ENCODE results near the gene GRAMD1A. TPM values are rescaled to one million over a fixed set of nuclear protein-coding genes. Genes with fewer than 3 reads are reported as not detected.

GRAMD1A gene
- polyA plus RNA-seq, 1 of the 3 experiments (the other 2 are of a cell fraction), result 81.9 TPM

- Histone ChIP-seq H3K4me3 (ENCODE audit: low read depth in 2 of 2, low read length in 1 of 2) (no peak overlapping the region), H3K9me2 (no peaks in the 10 kb centered on the region), H3F3A (replicated peaks; ENCODE audit: insufficient read depth) (peaks cover 7% of the 10 kb centered on the region), H3K27me3 (ENCODE audit: insufficient read depth) (no peaks in the 10 kb centered on the region), H2AFZ (ENCODE audit: low read depth) (no peak overlapping the region), H3K4me2 (no peak overlapping the region), H4K20me1 (ENCODE audit: insufficient read depth) (no peaks in the 10 kb centered on the region), H3K9me3 (no peaks in the 10 kb centered on the region), H3K27ac (ENCODE audit: low read depth in 2 of 2, low read length in 1 of 2) (no peak overlapping the region), H3K36me3 (replicated peaks in 1 of 2; ENCODE audit: control insufficient read depth in 1 of 2, insufficient read depth in 2 of 2, low read length in 1 of 2) (peaks cover 0 to 48% of the 10 kb centered on the region in 2 experiments), H3K9ac (no peak overlapping the region), H3K79me2 (ENCODE audit: insufficient read depth) (no peaks in the 10 kb centered on the region), H3K4me1 (ENCODE audit: control insufficient read depth in 1 of 2, insufficient read depth in 2 of 2, low read depth in 1 of 2, low read length in 1 of 2) (peaks cover 0 to 10% of the 10 kb centered on the region in 2 experiments; a peak in 1 of 4 replicates)
- ChIA-PET POLR2A (interaction anchor here (0.7 kb wide), 1 partner anchor 26 kb away, joined by 3 read pairs; the partner anchor contains the start of gene GRAMD1A), CTCF (interaction anchor here (0.9 to 2.1 kb wide), 4 partner anchors 13 to 116 kb away, joined by 3 to 11 read pairs (median 3); partner anchors contain the start of gene FXYD7)
- DNase-seq, result no peak
- 96% methylated on average over 14 of the region's 21 CpGs for WGBS (ENCODE audit: low lambda C conversion rate)
- TF ChIP-seq, protein P1, sequence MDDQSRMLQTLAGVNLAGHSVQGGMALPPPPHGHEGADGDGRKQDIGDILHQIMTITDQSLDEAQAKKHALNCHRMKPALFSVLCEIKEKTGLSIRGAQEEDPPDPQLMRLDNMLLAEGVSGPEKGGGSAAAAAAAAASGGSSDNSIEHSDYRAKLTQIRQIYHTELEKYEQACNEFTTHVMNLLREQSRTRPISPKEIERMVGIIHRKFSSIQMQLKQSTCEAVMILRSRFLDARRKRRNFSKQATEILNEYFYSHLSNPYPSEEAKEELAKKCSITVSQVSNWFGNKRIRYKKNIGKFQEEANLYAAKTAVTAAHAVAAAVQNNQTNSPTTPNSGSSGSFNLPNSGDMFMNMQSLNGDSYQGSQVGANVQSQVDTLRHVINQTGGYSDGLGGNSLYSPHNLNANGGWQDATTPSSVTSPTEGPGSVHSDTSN (IDR thresholded peaks at IDR 0.05), result no peak
- TF ChIP-seq POLR2AphosphoS5 (IDR thresholded peaks at IDR 0.05; ENCODE audit: low read depth, low read length) (no peak), FOSL2 (IDR thresholded peaks at IDR 0.05; ENCODE audit: borderline replicate concordance, low read depth) (no peak), MXI1 (IDR thresholded peaks at IDR 0.05; ENCODE audit: low read depth, low read length) (no peak), SMC3 (IDR thresholded peaks at IDR 0.05; ENCODE audit: low read depth, low read length) (no peak), FOXJ3 (CRISPR knock-in tag; IDR thresholded peaks at IDR 0.05) (no peak), CHD2 (IDR thresholded peaks at IDR 0.05; ENCODE audit: low read length, partially characterized antibody) (no peak), RXRA (IDR thresholded peaks at IDR 0.05; ENCODE audit: borderline replicate concordance, low read depth) (no peak), TAF1 (IDR thresholded peaks at IDR 0.05; ENCODE audit: borderline replicate concordance, low read depth, low read length) (no peak)
Measured at GRCh38 chr19:35025969-35026368, 25.8 kb downstream of the GRAMD1A start.

- H4K20me1 ChIP-seq (ENCODE audit: insufficient read depth), result no peaks in the 10 kb centered on the region
- no peak for TF ChIP-seq NRF1 (IDR thresholded peaks at IDR 0.05; ENCODE audit: low read depth, low read length)
- no peak for TF ChIP-seq RCOR1 (IDR thresholded peaks at IDR 0.05; ENCODE audit: low read length)
- TF ChIP-seq RFX5 (IDR thresholded peaks at IDR 0.05; ENCODE audit: low read length), result no peak
- no peak for TF ChIP-seq POLR2AphosphoS5 (IDR thresholded peaks at IDR 0.05; ENCODE audit: low read depth, low read length)
- no peak for TF ChIP-seq FOXJ3 (CRISPR knock-in tag; IDR thresholded peaks at IDR 0.05)
- TF ChIP-seq EP300 (IDR thresholded peaks at IDR 0.05; ENCODE audit: borderline replicate concordance in 1 of 2, low read depth in 1 of 2, low read length in 1 of 2), result no peak
- no peak for TF ChIP-seq GABPA (IDR thresholded peaks at IDR 0.05; ENCODE audit: low read depth)
- TF ChIP-seq MAX (IDR thresholded peaks at IDR 0.05; ENCODE audit: low read depth), result no peak
- TF ChIP-seq ELF1 (IDR thresholded peaks at IDR 0.05), result no peak
- TF ChIP-seq SMC3 (IDR thresholded peaks at IDR 0.05; ENCODE audit: low read depth, low read length), result no peak
- TF ChIP-seq JUND (IDR thresholded peaks at IDR 0.05), result no peak
- TF ChIP-seq GATA2 (CRISPR knock-in tag; IDR thresholded peaks at IDR 0.05), result no peak
- TF ChIP-seq YY1 (IDR thresholded peaks at IDR 0.05; ENCODE audit: low read depth), result no peak
- TF ChIP-seq SIN3A (IDR thresholded peaks at IDR 0.05; ENCODE audit: borderline replicate concordance, low read depth, low read length), result no peak
- no peak for TF ChIP-seq TAF1 (IDR thresholded peaks at IDR 0.05; ENCODE audit: borderline replicate concordance, low read depth, low read length)
- TF ChIP-seq, protein P2, sequence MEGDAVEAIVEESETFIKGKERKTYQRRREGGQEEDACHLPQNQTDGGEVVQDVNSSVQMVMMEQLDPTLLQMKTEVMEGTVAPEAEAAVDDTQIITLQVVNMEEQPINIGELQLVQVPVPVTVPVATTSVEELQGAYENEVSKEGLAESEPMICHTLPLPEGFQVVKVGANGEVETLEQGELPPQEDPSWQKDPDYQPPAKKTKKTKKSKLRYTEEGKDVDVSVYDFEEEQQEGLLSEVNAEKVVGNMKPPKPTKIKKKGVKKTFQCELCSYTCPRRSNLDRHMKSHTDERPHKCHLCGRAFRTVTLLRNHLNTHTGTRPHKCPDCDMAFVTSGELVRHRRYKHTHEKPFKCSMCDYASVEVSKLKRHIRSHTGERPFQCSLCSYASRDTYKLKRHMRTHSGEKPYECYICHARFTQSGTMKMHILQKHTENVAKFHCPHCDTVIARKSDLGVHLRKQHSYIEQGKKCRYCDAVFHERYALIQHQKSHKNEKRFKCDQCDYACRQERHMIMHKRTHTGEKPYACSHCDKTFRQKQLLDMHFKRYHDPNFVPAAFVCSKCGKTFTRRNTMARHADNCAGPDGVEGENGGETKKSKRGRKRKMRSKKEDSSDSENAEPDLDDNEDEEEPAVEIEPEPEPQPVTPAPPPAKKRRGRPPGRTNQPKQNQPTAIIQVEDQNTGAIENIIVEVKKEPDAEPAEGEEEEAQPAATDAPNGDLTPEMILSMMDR (IDR thresholded peaks at IDR 0.05), result no peak
- TF ChIP-seq RAD21 (IDR thresholded peaks at IDR 0.05; ENCODE audit: low read length), result no peak
- no peaks in the 10 kb centered on the region for H3K9me2 ChIP-seq
- peaks cover 7% of the 10 kb centered on the region for H3F3A ChIP-seq (replicated peaks; ENCODE audit: insufficient read depth)
- no peak overlapping the region for H3K9ac ChIP-seq
- H3K27me3 ChIP-seq (ENCODE audit: insufficient read depth), result no peaks in the 10 kb centered on the region
- no peak overlapping the region for H3K4me2 ChIP-seq
- CTCF ChIA-PET, result interaction anchor here (0.9 to 2.1 kb wide), 5 partner anchors 13 to 116 kb away, joined by 3 to 11 read pairs (median 3); partner anchors contain the start of gene FXYD7
- WGBS (ENCODE audit: low lambda C conversion rate), result 91% methylated on average over 4 of the region's 6 CpGs
- no peak for DNase-seq
- peaks cover 0 to 10% of the 10 kb centered on the region in 2 experiments; a peak in 1 of 4 replicates for H3K4me1 ChIP-seq (ENCODE audit: control insufficient read depth in 1 of 2, insufficient read depth in 2 of 2, low read depth in 1 of 2, low read length in 1 of 2)
- no peak overlapping the region for H2AFZ ChIP-seq (ENCODE audit: low read depth)
- H3K79me2 ChIP-seq (ENCODE audit: insufficient read depth), result no peaks in the 10 kb centered on the region
- no peak overlapping the region for H3K4me3 ChIP-seq (ENCODE audit: low read depth in 2 of 2, low read length in 1 of 2)
- H3K9me3 ChIP-seq, result no peaks in the 10 kb centered on the region
- peaks cover 0 to 43% of the 10 kb centered on the region in 2 experiments for H3K36me3 ChIP-seq (replicated peaks in 1 of 2; ENCODE audit: control insufficient read depth in 1 of 2, insufficient read depth in 2 of 2, low read length in 1 of 2)
- POLR2A ChIA-PET, result interaction anchor here (0.7 kb wide), 1 partner anchor 26 kb away, joined by 3 read pairs; the partner anchor contains the start of gene GRAMD1A
- no peak overlapping the region for H3K27ac ChIP-seq (ENCODE audit: low read depth in 2 of 2, low read length in 1 of 2)
Measured at GRCh38 chr19:35026418-35026817, 26.3 kb downstream of the GRAMD1A start.

Data from SK-N-SH (cell line).